T-cell (primary cell): ENCODE data around the gene PCDHB5. TPM values are rescaled to one million over a fixed set of nuclear protein-coding genes. Genes with fewer than 3 reads are reported as not detected.
A peak's percentile ranks its signal among the peaks of the same experiment; 100 is the strongest.
"Not testable (repeated sequence)": the region's sequence is repeated elsewhere in the genome, so short reads cannot be mapped to it uniquely, and the experiment has no call there.

Source experiments
- ATAC-seq, 4 experiments: fragments of 200-7000 bp in 3 of 4; fragments of 150-1000 bp in 1 of 4; cut with Tn5 transposase; replicated peaks in 1 of 4; 1 replicate in 3 of 4; 2 replicates in 1 of 4; pipeline ENCODE4 v1.10.0; 2021; ENCODE audit warnings: moderate library complexity in 3 of 4, mild to moderate bottlenecking in 2 of 4, moderate number of reproducible peaks in 1 of 4
- CTCF ChIA-PET, 2 donors: fragments of 300-600 bp; sonication (Branson Sonifier 250); formaldehyde crosslinking; loops; one replicate each; lab custom pipeline; 2022; ENCODE audit warnings: antibody characterized with exemption in 2 of 2; lab: Charles Lee
- POLR2A ChIA-PET, 2 donors: fragments of 300-600 bp; sonication (Branson Sonifier 250); formaldehyde crosslinking; loops; one replicate each; lab custom pipeline; 2022; ENCODE audit warnings: antibody characterized with exemption in 2 of 2; lab: Charles Lee
- DNase-seq, 35 experiments: peaks; one replicate each; pipeline versions ENCODE4 v3.0.0 to v3.0.0-alpha.2; 2013 to 2023
- H3K27ac ChIP-seq: one replicate; pipeline ENCODE4 v1.5.1; 2013; ENCODE audit warnings: low read length
- H3K27me3 ChIP-seq, 2 experiments: replicated peaks in 1 of 2; 1 replicate in 1 of 2; 2 replicates in 1 of 2; pipeline versions ENCODE4 v1.6.1 to v1.7.0; 2013; ENCODE audit warnings: low read length in 1 of 2, mixed read lengths in 1 of 2; ENCODE audit not compliant: control insufficient read depth in 2 of 2, insufficient read depth in 2 of 2; ENCODE audit errors: extremely low read depth in 1 of 2
- H3K36me3 ChIP-seq, 2 donors: 1 replicate in 1 of 2; 2 replicates in 1 of 2; pipeline versions ENCODE4 v1.6.1 to v1.7.0; 2013; ENCODE audit warnings: low read length in 1 of 2; ENCODE audit not compliant: control insufficient read depth in 2 of 2, insufficient read depth in 1 of 2; ENCODE audit errors: extremely low read depth in 1 of 2
- H3K4me1 ChIP-seq, 2 experiments: 1 replicate in 1 of 2; 2 replicates in 1 of 2; pipeline versions ENCODE4 v1.6.1 to v1.7.0; 2013; ENCODE audit warnings: low read length in 2 of 2, mixed read lengths in 1 of 2; ENCODE audit not compliant: insufficient read depth in 2 of 2, control insufficient read depth in 1 of 2; ENCODE audit errors: extremely low read depth in 1 of 2
- H3K4me3 ChIP-seq, 2 donors: 1 replicate in 1 of 2; 2 replicates in 1 of 2; pipeline versions ENCODE4 v1.5.1 to v1.7.0; 2013; ENCODE audit warnings: mild to moderate bottlenecking in 2 of 2, low read length in 1 of 2, moderate library complexity in 1 of 2; ENCODE audit not compliant: control insufficient read depth in 1 of 2; ENCODE audit errors: extremely low read depth in 1 of 2
- H3K9me3 ChIP-seq: 2 replicates; pipeline ENCODE4 v1.7.0; 2013
- H3K27ac Mint-ChIP-seq, 2 donors: one replicate each; pipeline ENCODE4 v1.8.0; 2020 to 2021; ENCODE audit warnings: mild to moderate bottlenecking in 2 of 2, mixed read lengths in 2 of 2
- H3K27me3 Mint-ChIP-seq, 2 donors: one replicate each; pipeline ENCODE4 v1.8.0; 2021 to 2022; ENCODE audit warnings: mixed read lengths in 2 of 2
- H3K36me3 Mint-ChIP-seq: one replicate; pipeline ENCODE4 v1.8.0; 2021; ENCODE audit warnings: mixed read lengths
- H3K4me1 Mint-ChIP-seq, 3 donors: one replicate each; pipeline ENCODE4 v1.8.0; 2020 to 2022; ENCODE audit warnings: mixed read lengths in 3 of 3, mild to moderate bottlenecking in 1 of 3
- H3K4me3 Mint-ChIP-seq, 3 donors: one replicate each; pipeline ENCODE4 v1.8.0; 2020 to 2022; ENCODE audit warnings: mild to moderate bottlenecking in 3 of 3, mixed read lengths in 3 of 3, moderate library complexity in 3 of 3
- H3K9me3 Mint-ChIP-seq, 3 donors: one replicate each; pipeline ENCODE4 v1.8.0; 2020 to 2022; ENCODE audit warnings: mixed read lengths in 3 of 3
- WGBS: methylation state at CpG from one replicate; pipeline ENCODE4 v1.1.5; 2013; ENCODE audit warnings: missing lambda C conversion rate; ENCODE audit not compliant: insufficient coverage; 5-methylcytosine and 5-hydroxymethylcytosine counted together
- total RNA-seq, 35 experiments: library from RNA in 6 of 35; stranded (reverse) in 6 of 35; fragments of 120-200 nt in 1 of 35; gene quantifications; one replicate each; pipeline versions ENCODE4 v1.2.1 to v1.2.4 and lab custom pipeline; 2013 to 2026

The PCDHB5 gene
- total RNA-seq (under 1 TPM in 3 of 5 donors, not detected in 2; 0.09 to 0.32 (median 0.30) TPM), total RNA-seq (lab: John Stamatoyannopoulos, UW) (0 to 0.30 (median 0.11) reads per million in 29 experiments)
- 0.09 TPM for total RNA-seq (2013)

GRCh38 chr5:141135030-141135717 is at the start of gene PCDHB5:
Gene PCDHB5, plus strand, starts transcription at chr5:141135206. Its CDS starts 229 bp downstream, at chr5:141135435.
- Mint-ChIP-seq H3K4me3 (peak within 1 kb of the TSS; percentile 53 to 62 (median 62)), H3K36me3 (no peaks in the 10 kb centered on the region), H3K9me3 (peaks cover 7 to 44% (median 36%) of the 10 kb centered on the region in 3 donors), H3K4me1 (peaks cover 8 to 14% (median 9%) of the 10 kb centered on the region in 3 donors), H3K27ac (no peak within 1 kb of the TSS), H3K27me3 (peaks cover 24 to 25% of the 10 kb centered on the region in 2 donors)
- Histone ChIP-seq H3K4me3 (no peak within 1 kb of the TSS), H3K36me3 (no peaks in the 10 kb centered on the region), H3K4me1 (peaks cover 0 to 6% of the 10 kb centered on the region in 2 experiments), H3K27me3 (peaks cover 0 to 9% of the 10 kb centered on the region in 2 experiments), H3K27ac (no peak within 1 kb of the TSS), H3K9me3 (peaks cover 8% of the 10 kb centered on the region)
- DNase-seq, result peak in 1 of 35 experiments; percentile 16
- 30% methylated on average over 21 of the region's 22 CpGs for WGBS
- POLR2A ChIA-PET, result no interaction called here
- CTCF ChIA-PET, result interaction anchor here in 1 of 2 donors (1.3 kb wide), 1 partner anchor 13 kb away, joined by 3 read pairs; the partner anchor contains the start of gene PCDHB4
- no peak for ATAC-seq

GRCh38 chr5:141094481-141095262 is 40.3 kb upstream of the PCDHB5 start, which contains the start of gene PCDHB2:
Gene PCDHB2, plus strand, starts transcription at chr5:141094615. Its CDS starts 176 bp downstream, at chr5:141094791.
- no peak within 1 kb of the TSS for H3K27ac Mint-ChIP-seq
- H3K27me3 Mint-ChIP-seq, result peaks cover 36 to 49% of the 10 kb centered on the region in 2 donors
- Histone ChIP-seq H3K27ac (no peak within 1 kb of the TSS), H3K27me3 (peaks cover 3 to 18% of the 10 kb centered on the region in 2 experiments), H3K36me3 (no peaks in the 10 kb centered on the region), H3K9me3 (no peaks in the 10 kb centered on the region), H3K4me3 (peak within 1 kb of the TSS in 1 of 2 donors; percentile 23), H3K4me1 (no peaks in the 10 kb centered on the region)
- ChIA-PET CTCF (no interaction called here), POLR2A (interaction anchor here in 1 of 2 donors (0.6 kb wide), 1 partner anchor 56 kb away, joined by 3 read pairs; no protein-coding TSS in a partner anchor)
- H3K9me3 Mint-ChIP-seq, result peaks cover 7 to 30% (median 24%) of the 10 kb centered on the region in 3 donors
- DNase-seq (no peak), ATAC-seq (no peak)
- 17% methylated on average over 18 of the region's 29 CpGs for WGBS
- H3K36me3 Mint-ChIP-seq, result no peaks in the 10 kb centered on the region
- peak within 1 kb of the TSS in 1 of 3 donors; percentile 7 for H3K4me3 Mint-ChIP-seq
- H3K4me1 Mint-ChIP-seq, result no peaks in the 10 kb centered on the region

GRCh38 chr5:141095263-141095641 is 39.8 kb upstream of the PCDHB5 start:
- Mint-ChIP-seq H3K4me1 (peaks cover 0 to 2% (median 0%) of the 10 kb centered on the region in 3 donors), H3K27me3 (peaks cover 40 to 52% of the 10 kb centered on the region in 2 donors), H3K36me3 (peaks cover 4% of the 10 kb centered on the region), H3K4me3 (no peak overlapping the region), H3K27ac (no peak overlapping the region), H3K9me3 (peaks cover 8 to 34% (median 24%) of the 10 kb centered on the region in 3 donors)
- no peaks in the 10 kb centered on the region for H3K9me3 ChIP-seq
- no peak overlapping the region for H3K27ac ChIP-seq
- POLR2A ChIA-PET, result interaction anchor here in 1 of 2 donors (0.6 kb wide), 1 partner anchor 56 kb away, joined by 3 read pairs; no protein-coding TSS in a partner anchor
- no peaks in the 10 kb centered on the region for H3K36me3 ChIP-seq
- DNase-seq, result no peak
- H3K4me1 ChIP-seq, result no peaks in the 10 kb centered on the region
- WGBS, result 30% methylated on average over 9 of the region's 12 CpGs
- no peak overlapping the region for H3K4me3 ChIP-seq
- CTCF ChIA-PET, result no interaction called here
- H3K27me3 ChIP-seq, result peaks cover 3 to 16% of the 10 kb centered on the region in 2 experiments
- ATAC-seq, result no peak

- Mint-ChIP-seq H3K27me3 (peaks cover 45 to 58% of the 10 kb centered on the region in 2 donors), H3K9me3 (peaks cover 11 to 37% (median 28%) of the 10 kb centered on the region in 3 donors)
- H3K4me3 ChIP-seq, H3K9me3 ChIP-seq, H3K4me3 Mint-ChIP-seq, H3K36me3 ChIP-seq, H3K4me1 Mint-ChIP-seq, CTCF ChIA-PET, DNase-seq, H3K27ac Mint-ChIP-seq, H3K36me3 Mint-ChIP-seq, H3K4me1 ChIP-seq, POLR2A ChIA-PET, ATAC-seq, H3K27ac ChIP-seq: not testable (repeated sequence)
- no CpG with 5 or more reads among the region's 46 CpGs for WGBS
- H3K27me3 ChIP-seq, result peaks cover 3 to 24% of the 10 kb centered on the region in 2 experiments
Observed at GRCh38 chr5:141096181-141096580, 38.8 kb upstream of the PCDHB5 start.

GRCh38 chr5:141096586-141096985 is 38.4 kb upstream of the PCDHB5 start:
- peaks cover 3 to 27% of the 10 kb centered on the region in 2 experiments for H3K27me3 ChIP-seq
- H3K27ac ChIP-seq, H3K4me1 Mint-ChIP-seq, H3K4me1 ChIP-seq, CTCF ChIA-PET, H3K4me3 Mint-ChIP-seq, DNase-seq, H3K36me3 Mint-ChIP-seq, H3K27ac Mint-ChIP-seq, H3K9me3 ChIP-seq, H3K36me3 ChIP-seq, POLR2A ChIA-PET, ATAC-seq, H3K4me3 ChIP-seq: not testable (repeated sequence)
- Mint-ChIP-seq H3K9me3 (peaks cover 11 to 37% (median 31%) of the 10 kb centered on the region in 3 donors), H3K27me3 (peaks cover 45 to 62% of the 10 kb centered on the region in 2 donors)
- WGBS, result 33% methylated on average over 18 of the region's 38 CpGs

GRCh38 chr5:141100243-141100805 is 34.7 kb upstream of the PCDHB5 start, which contains the start of gene PCDHB3:
Gene PCDHB3, plus strand, starts transcription at chr5:141100473. Its CDS starts 177 bp downstream, at chr5:141100650.
- Mint-ChIP-seq H3K27me3 (peaks cover 33 to 48% of the 10 kb centered on the region in 2 donors), H3K36me3 (peaks cover 6% of the 10 kb centered on the region), H3K9me3 (peaks cover 4 to 20% (median 18%) of the 10 kb centered on the region in 3 donors), H3K27ac (no peak within 1 kb of the TSS), H3K4me1 (peaks cover 0 to 6% (median 0%) of the 10 kb centered on the region in 3 donors), H3K4me3 (no peak within 1 kb of the TSS)
- POLR2A ChIA-PET, result no interaction called here
- H3K36me3 ChIP-seq, result no peaks in the 10 kb centered on the region
- H3K4me3 ChIP-seq, result peak within 1 kb of the TSS in 1 of 2 donors; percentile 5
- CTCF ChIA-PET, result no interaction called here
- no peaks in the 10 kb centered on the region for H3K9me3 ChIP-seq
- H3K27ac ChIP-seq, result no peak within 1 kb of the TSS
- WGBS, result 29% methylated on average over 15 of the region's 19 CpGs
- peak in 8 of 35 experiments; percentile 2 to 31 (median 6) for DNase-seq
- ATAC-seq, result no peak
- H3K27me3 ChIP-seq, result peaks cover 0 to 21% of the 10 kb centered on the region in 2 experiments
- H3K4me1 ChIP-seq, result no peaks in the 10 kb centered on the region
